H1 (cell line): Measurements from ENCODE around the gene ARFGEF3. TPM values are rescaled to one million over a fixed set of nuclear protein-coding genes. Genes with fewer than 3 reads are reported as not detected.

Experiments
- RAD21 ChIP-seq, 2 experiments: IDR thresholded peaks in 1 of 2; conservative IDR thresholded peaks in 1 of 2; 2 replicates each; pipeline ENCODE4 v1.6.1; 2011; ENCODE audit warnings: low read depth in 2 of 2, low read length in 2 of 2, improper control_type of control experiment in 1 of 2, inconsistent platforms in 1 of 2, mild to moderate bottlenecking in 1 of 2, moderate library complexity in 1 of 2
- SRF ChIP-seq: IDR thresholded peaks from 2 replicates; pipeline ENCODE4 v1.6.1; 2011; ENCODE audit warnings: mild to moderate bottlenecking, low read depth, low read length, moderate library complexity
- polyA plus RNA-seq, 7 experiments: library from polyadenylated mRNA; depleted of rRNA in 3 of 7; stranded (reverse) in 5 of 7; unstranded in 2 of 7; fragments of >200 nt in 5 of 7; fragments of 200-250 nt in 2 of 7; gene quantifications; 1 replicate in 5 of 7; 2 replicates in 1 of 7; 4 replicates in 1 of 7; pipeline versions ENCODE4 v1.2.1 to v1.2.3, GENCODE V29; 2011 to 2013; ENCODE audit warnings: missing spikeins in 2 of 7, mixed read lengths in 2 of 7
- total RNA-seq: library from RNA; stranded (reverse); fragmentation: NEBNext Ultra II Directional; extraction: Animal tissue kit (Norgen Biotek cat#: 25700); gene quantifications from 2 replicates; pipeline ENCODE4 v1.2.1, GENCODE V29; 2021

Gene ARFGEF3
- total and polyA plus RNA-seq, 2 of the 8 experiments (the other 6 are each of a cell fraction or from before 2014, with no cell fraction given) = 5.8 to 23.2 TPM

DNA sequence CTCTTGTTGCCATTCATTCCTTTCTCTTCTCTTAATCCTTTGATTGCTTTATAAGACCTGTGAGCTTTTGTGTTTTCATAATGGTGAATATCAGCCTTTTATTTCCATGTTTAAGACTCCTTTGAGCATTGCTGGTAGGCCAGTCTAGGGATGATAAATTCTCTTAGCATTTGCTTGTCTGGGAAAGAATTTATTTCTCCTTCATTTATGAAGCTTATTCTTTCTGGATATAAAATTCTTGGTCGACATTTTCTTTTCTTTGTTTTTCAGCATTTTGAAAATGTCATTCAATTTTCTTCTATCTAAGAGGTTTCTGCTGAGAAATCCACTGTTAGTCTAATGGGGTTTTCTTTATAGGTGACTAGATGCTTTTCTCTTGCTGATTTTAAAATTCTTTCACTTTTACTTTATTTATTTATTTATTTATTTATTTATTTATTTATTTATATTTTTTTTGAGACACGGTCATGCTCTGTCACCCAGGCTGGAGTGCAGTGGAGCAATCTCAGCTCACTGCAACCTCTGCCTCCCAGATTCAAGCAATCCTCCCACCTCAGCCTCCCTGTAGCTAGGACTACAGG lies 15.0 kb downstream of the ARFGEF3 start (continued):
- TF ChIP-seq SRF (no peak), RAD21 (IDR thresholded peaks at IDR 0.05 in 1 of 2, conservative IDR thresholded peaks at IDR 0.05 in 1 of 2; ENCODE audit: low read depth in 2 of 2, low read length in 2 of 2) (no peak)
